T-helper 2 cell treated with Interferon-gamma antibody and Interleukin-4, amounts not matched to agents 100 ng/mL and 5 ng/mL, for 36 hours (primary cell): ENCODE measurements around the gene LRRC55. TPM values are rescaled to one million over a fixed set of nuclear protein-coding genes. Genes with fewer than 3 reads are reported as not detected.

Source experiments
- intact Hi-C: fragments of 100-400 bp; cut with micrococcal nuclease; formaldehyde crosslinking; loops from one replicate; pipeline ENCODE4 v1.15.1; 2023
- total RNA-seq: library from RNA; stranded (reverse); gene quantifications from 2 replicates; pipeline ENCODE4 v1.2.3, GENCODE V29; 2022

The LRRC55 gene
- total RNA-seq, 1 donor from 2014 or later: not detected

- intact Hi-C loops: no loop called here
Observed at GRCh38 chr11:57233702-57234101, 51.9 kb downstream of the LRRC55 start.

GRCh38 chr11:57235761-57236703 lies 54.3 kb downstream of the LRRC55 start:
- intact Hi-C loops: no loop called here

- intact Hi-C loops: no loop called here
Observed at GRCh38 chr11:57237204-57237681, 55.5 kb downstream of the LRRC55 start, which contains the start of gene APLNR. TSS of gene APLNR (minus strand) at chr11:57237250. CDS start at chr11:57237004, 246 bp downstream.

GRCh38 chr11:57239348-57239747 lies 57.6 kb downstream of the LRRC55 start:
- intact Hi-C loops: no loop called here

DNA sequence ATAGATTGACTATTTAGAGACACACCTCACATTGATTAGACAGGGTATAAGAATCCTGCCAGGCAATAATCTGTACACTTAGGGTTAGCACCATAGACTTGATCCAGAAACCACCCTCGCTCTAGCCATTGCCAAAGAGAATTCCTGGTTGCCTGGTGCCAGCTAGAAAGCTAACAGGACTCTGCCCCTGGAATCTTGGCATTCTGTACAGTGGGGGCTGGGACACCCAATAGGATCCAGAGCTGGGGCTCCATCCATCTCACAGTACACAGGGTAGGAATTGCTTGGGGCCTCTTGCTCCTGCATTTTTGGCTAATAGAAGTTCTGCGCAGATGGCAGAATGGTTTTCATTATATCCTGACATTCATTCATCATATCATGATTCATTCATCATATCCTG lies 58.3 kb downstream of the LRRC55 start:
- intact Hi-C loops: loop anchor here (10.0 kb wide), 1 partner anchor 1295 kb away; no protein-coding TSS in a partner anchor

- intact Hi-C loops: loop anchor here (10.0 kb wide), 1 partner anchor 1296 kb away; no protein-coding TSS in a partner anchor
Observed at GRCh38 chr11:57240757-57241156, 59.0 kb downstream of the LRRC55 start.

Other genes with a start within 250 kb of the LRRC55 start
- gene OR5AK2, start 193.0 kb upstream of the LRRC55 start, total RNA-seq: not detected in 2 replicates
- not detected in 2 replicates for gene APLNR, start 55.3 kb downstream of the LRRC55 start, total RNA-seq
- 8.5 and 9.0 TPM in 2 replicates for gene TNKS1BP1, start 143.0 kb downstream of the LRRC55 start, total RNA-seq
- 180 TPM in 2 replicates for gene SSRP1, start 153.9 kb downstream of the LRRC55 start, total RNA-seq
- not detected in 2 replicates for gene P2RX3, start 156.4 kb downstream of the LRRC55 start, total RNA-seq
- not detected in 2 replicates for gene PRG3, start 199.2 kb downstream of the LRRC55 start, total RNA-seq
- 0.45 TPM in 1 of 2 replicates, not detected in the other for gene PRG2, start 208.7 kb downstream of the LRRC55 start, total RNA-seq
- gene SLC43A3, start 245.2 kb downstream of the LRRC55 start, total RNA-seq: 107 and 108 TPM in 2 replicates